ENCODE data around the gene SPRR1B. TPM values are rescaled to one million over a fixed set of nuclear protein-coding genes. Genes with fewer than 3 reads are reported as not detected.
A peak's percentile ranks its signal among the peaks of the same experiment; 100 is the strongest.

The SPRR1B gene, protein sequence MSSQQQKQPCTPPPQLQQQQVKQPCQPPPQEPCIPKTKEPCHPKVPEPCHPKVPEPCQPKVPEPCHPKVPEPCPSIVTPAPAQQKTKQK
- total RNA-seq (ENCODE audit: low replicate concordance), result 93.7 and 274 TPM in 2 replicates
- long read RNA-seq, transcript SPRR1B-201 (2 exons, 620 nt), result major isoform, 13 of 16 reads
- long read RNA-seq, partial matches to known transcripts, result 0 of 16 reads
- long read RNA-seq, other reads (novel, unspliced or antisense), result 3 of 16 reads

DNA sequence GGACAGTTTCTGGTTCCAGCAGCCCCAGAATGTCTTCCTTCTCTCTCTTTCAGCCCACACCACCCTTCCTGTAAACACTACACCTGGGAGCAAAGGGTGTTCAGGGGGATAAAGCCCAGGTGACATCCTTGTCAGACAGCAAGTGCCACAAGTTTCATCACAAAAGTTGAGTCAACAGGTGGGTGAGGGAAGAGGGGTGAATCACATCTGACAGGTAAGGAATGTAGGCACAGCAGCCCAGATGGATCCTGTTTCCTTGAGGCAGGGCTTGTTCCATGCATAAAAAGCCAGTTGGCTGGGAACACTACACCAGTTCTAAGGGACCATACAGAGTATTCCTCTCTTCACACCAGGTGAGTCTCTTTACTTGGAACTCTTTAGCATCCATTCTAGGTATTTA lies at the start of gene SPRR1B:
Gene SPRR1B, plus strand, starts transcription at position 309 of the 400 bp plus-strand sequence. CDS start 1,143 bp downstream, outside the sequence.
- Mint-ChIP-seq H3K36me3 (no peaks in the 10 kb centered on the region), H3K4me1 (ENCODE audit: unreplicated experiment) (no peaks in the 10 kb centered on the region), H3K27ac (no peak within 1 kb of the TSS), H3K9me3 (no peaks in the 10 kb centered on the region), H3K4me3 (peak within 1 kb of the TSS; percentile 26), H3K27me3 (no peaks in the 10 kb centered on the region)
- TF ChIP-seq, protein P1, sequence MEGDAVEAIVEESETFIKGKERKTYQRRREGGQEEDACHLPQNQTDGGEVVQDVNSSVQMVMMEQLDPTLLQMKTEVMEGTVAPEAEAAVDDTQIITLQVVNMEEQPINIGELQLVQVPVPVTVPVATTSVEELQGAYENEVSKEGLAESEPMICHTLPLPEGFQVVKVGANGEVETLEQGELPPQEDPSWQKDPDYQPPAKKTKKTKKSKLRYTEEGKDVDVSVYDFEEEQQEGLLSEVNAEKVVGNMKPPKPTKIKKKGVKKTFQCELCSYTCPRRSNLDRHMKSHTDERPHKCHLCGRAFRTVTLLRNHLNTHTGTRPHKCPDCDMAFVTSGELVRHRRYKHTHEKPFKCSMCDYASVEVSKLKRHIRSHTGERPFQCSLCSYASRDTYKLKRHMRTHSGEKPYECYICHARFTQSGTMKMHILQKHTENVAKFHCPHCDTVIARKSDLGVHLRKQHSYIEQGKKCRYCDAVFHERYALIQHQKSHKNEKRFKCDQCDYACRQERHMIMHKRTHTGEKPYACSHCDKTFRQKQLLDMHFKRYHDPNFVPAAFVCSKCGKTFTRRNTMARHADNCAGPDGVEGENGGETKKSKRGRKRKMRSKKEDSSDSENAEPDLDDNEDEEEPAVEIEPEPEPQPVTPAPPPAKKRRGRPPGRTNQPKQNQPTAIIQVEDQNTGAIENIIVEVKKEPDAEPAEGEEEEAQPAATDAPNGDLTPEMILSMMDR (conservative IDR thresholded peaks at IDR 0.05), result no peak
- DNase-seq (ENCODE audit: extremely low spot score, unreplicated experiment), result no peak

DNA sequence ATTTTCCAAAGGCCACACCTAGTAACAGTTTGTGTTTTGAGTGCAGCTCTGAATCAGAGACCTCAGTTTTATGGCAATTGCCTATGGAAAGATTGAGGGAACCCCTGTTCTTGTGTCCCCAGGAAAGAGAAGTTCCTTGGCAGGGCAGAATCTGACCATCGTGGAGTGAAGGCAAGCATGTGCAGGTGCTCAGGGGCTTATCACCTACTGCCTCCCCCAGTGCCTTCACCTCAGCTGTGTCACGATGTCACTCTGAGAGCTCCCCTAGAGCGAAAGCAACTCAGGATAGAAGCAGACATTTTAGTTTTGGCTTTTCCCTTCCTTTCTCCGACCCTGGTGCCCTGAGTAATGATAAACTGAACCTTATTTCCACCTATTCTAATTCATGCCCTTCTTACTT lies 48.9 kb upstream of the SPRR1B start:
- Mint-ChIP-seq H3K9me3 (no peaks in the 10 kb centered on the region), H3K27ac (no peak overlapping the region), H3K27me3 (no peaks in the 10 kb centered on the region), H3K4me3 (no peak overlapping the region), H3K36me3 (no peaks in the 10 kb centered on the region), H3K4me1 (ENCODE audit: unreplicated experiment) (no peaks in the 10 kb centered on the region)
- TF ChIP-seq, protein P1 (conservative IDR thresholded peaks at IDR 0.05), result no peak
- DNase-seq (ENCODE audit: extremely low spot score, unreplicated experiment), result no peak

DNA sequence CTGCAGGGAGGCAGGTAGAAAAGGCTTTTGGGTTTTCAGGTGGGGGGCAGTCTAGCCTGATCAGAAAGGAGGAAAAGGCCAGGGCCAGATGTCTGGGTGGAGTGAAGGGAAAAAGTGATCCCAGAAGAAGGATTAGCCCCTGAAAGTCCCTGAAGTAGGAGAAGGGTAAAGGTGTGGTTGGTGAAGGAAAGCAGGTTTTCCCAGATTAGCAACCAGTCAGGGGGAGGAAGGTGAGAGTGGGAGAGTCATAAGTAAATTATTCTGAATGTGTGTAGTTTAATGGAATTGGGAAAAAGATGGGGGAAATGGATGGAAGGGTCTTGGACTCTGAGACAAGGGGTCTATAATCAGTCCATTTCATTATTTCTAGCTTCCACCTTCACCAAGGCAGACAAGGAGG lies 47.8 kb upstream of the SPRR1B start:
- H3K4me1 Mint-ChIP-seq (ENCODE audit: unreplicated experiment), result no peaks in the 10 kb centered on the region
- no peak for DNase-seq (ENCODE audit: extremely low spot score, unreplicated experiment)
- no peak overlapping the region for H3K27ac Mint-ChIP-seq
- H3K27me3 Mint-ChIP-seq, result no peaks in the 10 kb centered on the region
- TF ChIP-seq, protein P1 (conservative IDR thresholded peaks at IDR 0.05), result no peak
- no peak overlapping the region for H3K4me3 Mint-ChIP-seq
- H3K9me3 Mint-ChIP-seq, result no peaks in the 10 kb centered on the region
- H3K36me3 Mint-ChIP-seq, result no peaks in the 10 kb centered on the region

DNA sequence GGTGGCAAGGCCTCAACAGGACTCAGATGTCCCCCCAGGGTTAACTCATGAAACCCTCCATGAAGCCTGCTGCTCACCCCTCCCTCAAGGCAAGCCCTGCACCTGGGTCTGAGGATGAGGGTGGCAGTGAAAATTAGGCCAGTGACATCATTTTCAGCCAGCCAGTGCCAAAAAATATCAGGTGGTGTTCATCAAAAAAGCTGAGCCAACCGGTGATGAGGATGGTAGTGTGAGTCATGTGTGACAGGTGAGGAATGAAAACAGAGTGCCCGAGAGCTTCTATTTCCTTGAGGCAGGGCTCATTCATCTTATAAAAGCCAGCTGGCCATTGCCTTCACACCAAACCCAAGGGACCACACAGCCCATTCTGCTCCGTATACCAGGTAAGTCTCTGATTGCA lies 47.3 kb upstream of the SPRR1B start, which contains the start of gene SPRR1A:
Gene SPRR1A, plus strand, starts transcription at position 339 of the 400 bp plus-strand sequence. CDS start 1,150 bp downstream, outside the sequence.
- no peaks in the 10 kb centered on the region for H3K36me3 Mint-ChIP-seq
- no peak for DNase-seq (ENCODE audit: extremely low spot score, unreplicated experiment)
- H3K27me3 Mint-ChIP-seq, result no peaks in the 10 kb centered on the region
- H3K4me1 Mint-ChIP-seq (ENCODE audit: unreplicated experiment), result no peaks in the 10 kb centered on the region
- peak within 1 kb of the TSS; percentile 27 for H3K4me3 Mint-ChIP-seq
- H3K27ac Mint-ChIP-seq, result no peak within 1 kb of the TSS
- no peaks in the 10 kb centered on the region for H3K9me3 Mint-ChIP-seq
- TF ChIP-seq, protein P1 (conservative IDR thresholded peaks at IDR 0.05), result no peak

DNA sequence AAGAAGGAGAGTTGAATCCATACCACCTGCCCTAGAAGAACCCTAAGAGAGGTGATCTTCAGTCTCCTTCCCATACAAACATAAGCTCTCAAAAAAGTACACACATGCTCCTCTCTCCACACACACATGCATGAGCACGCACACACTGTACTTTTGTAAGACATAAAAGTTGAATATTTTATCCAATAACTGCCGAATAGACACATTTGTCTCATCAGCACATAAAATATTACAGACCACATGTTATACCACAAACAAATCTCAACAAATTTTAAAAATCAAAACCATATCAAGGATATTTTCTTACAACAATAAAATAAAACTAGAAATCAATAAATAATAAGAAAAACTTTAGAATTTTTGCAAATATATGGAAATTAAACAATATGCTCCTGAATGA lies 44.4 kb upstream of the SPRR1B start:
- Mint-ChIP-seq H3K27me3 (no peaks in the 10 kb centered on the region), H3K27ac (no peak overlapping the region), H3K36me3 (no peaks in the 10 kb centered on the region), H3K4me3 (no peak overlapping the region), H3K4me1 (ENCODE audit: unreplicated experiment) (no peaks in the 10 kb centered on the region), H3K9me3 (no peaks in the 10 kb centered on the region)
- no peak for DNase-seq (ENCODE audit: extremely low spot score, unreplicated experiment)
- TF ChIP-seq, protein P1 (conservative IDR thresholded peaks at IDR 0.05), result no peak
